Measurements from ENCODE around the gene MVP.
"Not testable (repeated sequence)": the region's sequence is repeated elsewhere in the genome, so short reads cannot be mapped to it uniquely, and the experiment has no call there.

MVP gene

DNA sequence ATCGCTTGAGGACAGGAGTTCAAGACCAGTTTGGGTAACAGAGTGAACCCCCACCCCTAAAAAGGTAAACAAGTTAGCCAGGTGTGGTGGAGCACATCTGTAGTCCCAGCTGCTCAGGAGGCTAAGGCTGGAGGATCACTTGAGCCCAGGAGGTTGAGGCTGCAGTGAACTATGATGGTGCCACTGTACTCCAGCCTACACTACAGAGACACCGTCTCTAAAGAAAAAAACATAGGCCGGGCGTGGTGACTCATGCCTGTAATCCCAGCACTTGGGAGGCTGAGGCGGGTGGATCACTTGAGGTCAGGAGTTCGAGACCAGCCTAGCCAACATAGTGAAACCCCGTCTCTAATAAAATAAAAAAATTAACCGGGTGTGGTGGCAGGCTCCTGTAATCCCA lies 48.8 kb downstream of the MVP start:
- not testable (repeated sequence) for FAIRE-seq

DNA sequence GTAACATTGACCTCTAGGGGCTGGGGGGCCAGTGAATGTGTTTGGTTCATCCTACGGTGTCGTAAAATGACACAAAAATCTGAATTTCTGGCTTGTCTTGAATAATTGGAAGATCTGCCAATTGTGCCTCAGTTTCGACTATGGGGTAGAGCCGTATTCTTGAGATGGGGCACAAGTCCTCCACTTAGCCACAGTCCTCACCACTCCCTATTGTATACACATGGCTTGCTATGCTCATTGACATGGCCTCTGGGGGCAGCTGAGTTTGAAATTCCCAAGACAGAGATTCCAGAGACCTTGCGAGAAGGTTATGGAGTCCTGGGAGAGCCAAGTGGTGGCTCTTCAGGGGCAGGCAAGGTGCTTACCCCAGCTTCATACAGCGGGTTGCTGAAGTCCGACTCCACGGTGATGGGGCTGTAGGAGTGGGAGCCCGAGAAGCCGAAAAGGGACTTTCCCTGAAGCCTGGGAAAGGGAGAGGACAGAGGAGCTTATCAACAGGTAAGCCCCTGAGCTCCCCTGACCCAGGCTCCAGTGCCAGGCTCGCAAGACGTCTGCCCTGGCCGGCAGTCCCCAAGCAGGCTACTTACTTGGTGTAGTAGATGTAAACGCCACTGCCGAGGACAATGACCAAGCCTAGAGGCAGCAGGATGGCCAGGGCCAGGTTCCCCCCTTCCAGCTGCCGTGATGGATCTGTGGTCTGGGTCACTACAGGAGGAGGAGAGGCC lies 51.7 kb downstream of the MVP start:
- DNase-seq (ENCODE audit: low spot score) (no peak), FAIRE-seq (no peak)

More for the DNA sequence above, 48.8 kb downstream of the MVP start:
- not testable (repeated sequence) for DNase-seq (ENCODE audit: low spot score)

DNA sequence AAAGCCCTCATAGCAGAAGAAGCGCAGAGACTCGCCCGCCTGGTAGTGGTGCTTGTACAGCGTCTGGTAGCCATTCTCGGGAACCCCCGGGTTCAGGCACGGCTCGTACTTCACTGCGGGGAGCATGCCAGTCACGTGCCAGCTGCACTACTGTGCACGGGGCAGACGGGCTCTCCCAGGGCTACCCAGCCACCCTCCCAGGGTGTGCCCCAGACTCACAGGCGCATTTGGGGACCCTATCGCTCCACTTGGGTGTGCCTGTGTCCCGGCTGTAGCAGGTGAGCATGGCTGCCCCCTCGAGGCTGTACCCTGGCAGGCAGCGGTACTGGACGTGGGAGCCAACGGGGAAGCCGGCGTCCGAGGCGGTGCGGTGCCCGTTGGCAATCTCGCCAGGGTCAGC lies 53.1 kb downstream of the MVP start:
- FAIRE-seq (no peak), DNase-seq (ENCODE audit: low spot score) (no peak)

DNA sequence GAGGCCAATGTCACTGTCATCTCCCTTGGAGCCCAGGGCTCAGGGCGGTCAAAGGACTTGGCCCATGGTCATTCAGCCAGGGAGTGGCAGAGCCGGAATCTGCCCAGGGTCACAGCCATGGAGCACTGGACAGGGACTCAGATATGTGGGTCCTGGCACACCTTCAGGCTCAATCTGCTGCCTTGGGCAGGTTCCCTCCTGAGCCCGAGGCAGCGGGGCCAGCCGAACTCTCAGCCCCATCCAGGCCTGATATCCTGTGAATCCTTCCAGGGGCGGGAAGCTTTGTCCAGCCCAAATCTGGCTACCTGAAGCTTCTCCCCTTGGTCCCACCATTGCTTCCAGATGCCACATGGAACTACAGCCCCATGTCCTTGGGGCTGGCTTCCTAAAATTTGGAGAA lies 54.9 kb downstream of the MVP start:
- DNase-seq (ENCODE audit: low spot score) (no peak), FAIRE-seq (no peak)

DNA sequence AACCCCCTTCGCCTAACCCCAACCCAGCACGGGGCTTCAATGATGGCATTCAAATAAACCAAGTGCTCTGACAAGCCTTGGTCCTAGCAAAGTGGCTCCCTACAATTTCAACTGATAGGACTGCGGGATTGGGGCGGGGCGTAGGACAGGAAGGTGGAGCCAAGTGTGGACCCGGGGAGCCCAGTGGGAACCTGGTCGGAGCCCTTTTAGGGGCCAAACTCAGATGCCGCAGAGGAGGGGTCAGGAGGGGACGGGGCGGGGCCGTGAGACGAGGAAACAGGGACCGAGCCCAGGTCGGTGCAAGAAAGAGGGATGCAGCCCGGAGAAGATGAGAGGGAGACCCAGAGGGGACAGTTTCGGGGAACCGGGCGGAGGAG lies 55.9 kb downstream of the MVP start:
- DNase-seq (ENCODE audit: low spot score) = no peak
- no peak for FAIRE-seq

DNA sequence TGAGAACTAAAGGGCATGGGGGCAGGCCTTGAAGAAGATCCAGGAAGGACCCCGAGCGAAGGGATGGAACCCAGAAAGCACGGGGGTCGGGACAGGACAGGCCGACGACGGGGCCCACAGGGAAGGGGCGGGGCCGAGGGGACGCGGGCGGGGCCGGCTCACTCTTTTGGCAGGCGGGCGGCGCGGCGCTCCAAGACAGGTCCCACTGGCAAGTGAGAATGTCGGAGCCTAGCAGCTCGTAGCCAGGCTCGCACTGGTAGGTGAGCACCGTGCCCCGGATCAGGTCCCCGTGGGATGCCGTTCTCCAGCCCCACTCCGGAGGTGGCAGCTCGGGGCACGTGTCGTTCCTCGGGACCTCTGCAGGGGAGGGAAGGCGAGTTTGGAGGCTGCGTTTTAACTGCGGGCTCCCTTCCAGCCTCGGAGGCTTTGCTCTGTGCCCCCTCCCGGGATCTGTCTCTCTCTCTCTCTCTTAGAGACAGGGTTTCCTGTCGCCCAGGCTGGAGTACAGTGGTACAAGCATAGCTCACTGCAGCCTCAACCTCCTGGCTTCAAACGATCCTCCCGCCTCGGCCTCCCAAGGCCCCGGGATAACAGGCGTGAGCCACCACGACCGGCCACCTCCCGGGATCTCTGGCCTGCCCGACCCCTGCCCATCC lies 56.5 kb downstream of the MVP start:
- FAIRE-seq (no peak), DNase-seq (ENCODE audit: low spot score) (no peak)

DNA sequence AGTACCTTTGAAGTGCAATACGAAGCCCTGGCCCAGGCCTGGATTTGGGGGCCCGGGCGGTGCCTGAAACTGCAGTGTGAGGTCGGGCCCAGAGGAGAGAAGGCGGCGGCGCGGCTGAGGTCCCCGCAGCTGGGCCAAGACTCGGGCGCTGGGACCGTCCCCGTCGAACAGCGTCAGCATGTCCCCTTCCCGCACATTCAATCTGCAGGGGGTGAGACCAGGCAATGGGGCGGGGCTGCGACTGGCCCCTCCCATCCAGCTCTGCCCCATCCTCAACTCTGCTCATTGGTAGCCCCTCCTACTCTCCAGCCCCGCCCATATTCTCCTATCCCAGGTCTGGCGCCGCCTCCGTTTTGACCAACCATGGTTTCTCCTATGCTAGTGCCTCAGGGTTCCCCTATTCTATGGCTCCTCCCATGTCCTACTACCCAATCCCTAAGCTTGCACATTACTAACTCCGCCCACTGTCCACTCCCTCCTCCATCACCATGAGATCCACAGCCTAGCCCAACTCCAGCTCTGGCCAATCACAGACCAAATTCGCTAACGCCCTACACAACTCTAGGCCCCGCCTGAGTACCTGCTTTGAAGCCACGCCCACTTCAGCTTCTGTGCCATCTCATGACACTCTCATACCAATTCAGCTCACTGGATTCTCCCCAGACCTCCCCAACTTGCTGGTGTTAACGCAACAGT lies 57.2 kb downstream of the MVP start:
- no peak for FAIRE-seq
- DNase-seq (ENCODE audit: low spot score) = no peak

DNA sequence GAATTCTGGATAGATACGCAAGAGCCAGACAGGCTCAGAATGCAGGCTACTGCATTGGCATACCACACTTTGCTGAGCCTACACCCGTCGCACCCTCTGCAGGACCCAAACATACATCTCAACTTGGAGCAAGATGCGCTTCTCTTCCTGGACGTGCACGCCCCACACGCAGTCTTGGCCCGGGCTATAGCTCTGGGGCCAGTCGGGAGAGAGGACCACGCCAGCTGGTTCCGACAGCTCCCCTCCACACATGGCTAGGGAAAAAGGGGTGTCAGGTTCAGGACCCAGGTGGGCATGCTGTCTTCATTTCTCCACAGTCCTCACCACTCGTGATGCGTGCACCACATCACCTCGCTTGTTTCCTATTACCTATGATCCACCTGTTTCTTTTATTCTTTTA lies 57.9 kb downstream of the MVP start:
- FAIRE-seq (no peak), DNase-seq (ENCODE audit: low spot score) (no peak)

DNA sequence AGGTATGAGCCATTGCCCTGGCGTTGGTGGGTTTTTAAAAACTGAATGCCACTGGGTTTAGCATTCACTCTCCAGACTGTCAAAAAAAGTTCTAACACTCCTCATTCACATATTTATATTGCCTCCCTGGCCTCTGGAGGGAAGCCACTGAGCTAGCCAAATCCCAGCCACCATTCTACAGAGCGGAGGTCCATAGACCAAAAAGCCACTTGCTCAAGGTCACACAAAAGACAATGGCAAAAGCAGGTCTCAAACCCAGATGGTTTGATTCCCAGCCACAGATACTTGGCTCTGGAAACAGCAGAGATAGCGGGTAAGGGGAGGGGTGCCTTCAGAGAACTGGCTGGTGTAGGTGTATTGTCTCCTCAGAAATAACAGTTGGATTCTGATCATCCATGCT lies 60.8 kb downstream of the MVP start:
- FAIRE-seq = no peak
- no peak for DNase-seq (ENCODE audit: low spot score)

DNA sequence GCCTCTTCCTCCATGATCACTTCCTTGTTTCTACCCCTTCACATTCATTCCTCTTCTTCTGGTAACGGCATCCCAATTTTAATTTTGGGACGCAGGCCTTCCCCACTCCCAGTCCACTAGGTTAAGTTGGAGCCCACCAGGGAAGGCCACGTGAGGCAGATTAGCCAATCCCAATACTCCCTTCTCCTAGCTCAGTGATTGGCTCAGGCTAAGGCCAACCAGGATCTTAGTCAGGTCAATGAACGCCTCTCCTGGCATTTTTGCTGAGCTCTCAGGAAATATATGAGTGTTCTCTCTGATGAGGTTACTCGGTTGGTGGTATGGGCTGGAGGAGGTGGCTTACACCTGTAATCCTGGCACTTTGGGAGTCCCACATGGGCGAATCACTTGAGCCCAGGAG lies 63.7 kb downstream of the MVP start:
- DNase-seq (ENCODE audit: low spot score) = no peak
- FAIRE-seq = no peak

DNA sequence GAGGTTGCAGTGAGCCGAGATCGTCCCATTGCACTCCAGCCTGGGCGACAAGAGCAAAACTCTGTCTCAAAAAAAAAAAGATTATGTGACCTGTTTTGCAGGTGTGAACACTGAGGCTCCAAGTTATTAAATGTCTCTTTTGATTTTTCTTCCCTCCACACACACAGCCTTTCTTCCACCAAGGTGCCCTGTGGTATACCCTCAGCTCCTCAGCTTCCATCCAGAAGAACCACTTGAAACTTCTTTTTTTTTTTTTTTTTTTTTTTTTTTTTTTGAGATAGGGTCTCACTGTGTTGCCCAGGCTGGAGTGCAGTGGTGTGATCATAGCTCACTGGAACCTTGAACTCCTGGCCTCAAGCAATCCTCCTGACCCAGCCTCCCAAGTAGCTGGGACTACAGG lies 69.1 kb downstream of the MVP start:
- not testable (repeated sequence) for DNase-seq (ENCODE audit: low spot score); FAIRE-seq

DNA sequence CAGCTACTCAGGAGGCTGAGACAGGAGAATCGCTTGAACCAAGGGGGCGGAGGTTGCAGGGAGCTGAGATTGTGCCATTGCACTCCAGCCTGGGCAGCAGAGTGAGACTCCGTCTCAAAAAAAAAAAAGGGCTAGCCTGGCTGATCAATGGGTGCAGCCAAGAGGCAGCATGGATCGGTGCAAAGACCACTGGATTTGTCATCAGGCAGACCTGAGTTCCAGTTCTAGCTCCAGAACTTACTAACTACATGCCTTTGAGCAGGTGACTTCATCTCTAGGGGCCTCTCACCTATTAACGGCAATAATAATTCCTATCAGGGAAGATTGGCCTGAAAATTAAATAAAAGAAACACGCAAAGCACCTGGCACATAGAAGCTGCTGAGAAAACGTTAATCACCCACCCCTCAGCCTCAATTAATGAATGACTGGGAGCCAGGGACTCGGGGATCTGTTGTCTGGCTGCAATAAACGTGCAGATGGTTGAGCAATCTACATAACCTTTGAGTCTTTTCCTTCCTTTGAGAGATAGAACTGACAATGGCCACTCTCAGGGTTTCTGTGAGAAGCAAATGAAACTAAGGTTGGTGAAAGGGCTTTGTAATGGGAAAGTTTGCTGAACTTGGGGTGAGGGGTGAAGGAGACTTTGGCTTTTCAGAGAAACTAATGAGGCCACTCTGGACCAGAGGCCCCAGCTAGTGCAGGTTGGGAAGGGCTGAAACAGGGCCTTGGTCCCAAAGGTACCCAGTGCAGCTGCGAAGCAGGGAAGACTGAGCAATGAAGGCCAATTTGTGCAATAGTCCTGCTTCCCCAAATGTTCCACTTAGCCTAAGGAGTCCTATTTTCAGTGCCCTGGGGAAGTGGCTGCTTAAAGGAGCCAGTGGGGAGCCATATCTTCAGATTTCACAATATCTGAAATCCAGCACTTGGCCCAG lies 71.5 kb downstream of the MVP start:
- DNase-seq (ENCODE audit: low spot score) = no peak
- no peak for FAIRE-seq

DNA sequence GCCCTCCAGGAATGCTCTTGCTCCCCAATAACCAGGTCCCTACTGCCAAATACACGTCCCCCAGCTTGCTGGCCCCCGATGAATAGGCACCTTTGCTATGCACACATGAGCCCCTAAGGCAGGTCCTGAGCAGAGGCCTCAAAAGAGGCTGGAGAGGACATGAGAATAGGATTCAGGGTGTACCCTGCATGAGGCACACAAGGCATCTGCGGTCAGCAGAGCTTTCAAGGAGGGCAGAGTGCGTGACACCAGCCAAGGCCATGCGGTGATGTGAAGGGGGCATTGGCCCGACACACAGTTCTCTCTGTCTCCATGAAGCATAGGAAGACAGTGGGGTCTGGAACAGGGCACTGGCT lies 72.2 kb downstream of the MVP start:
- DNase-seq (ENCODE audit: low spot score) = no peak
- FAIRE-seq = no peak

DNA sequence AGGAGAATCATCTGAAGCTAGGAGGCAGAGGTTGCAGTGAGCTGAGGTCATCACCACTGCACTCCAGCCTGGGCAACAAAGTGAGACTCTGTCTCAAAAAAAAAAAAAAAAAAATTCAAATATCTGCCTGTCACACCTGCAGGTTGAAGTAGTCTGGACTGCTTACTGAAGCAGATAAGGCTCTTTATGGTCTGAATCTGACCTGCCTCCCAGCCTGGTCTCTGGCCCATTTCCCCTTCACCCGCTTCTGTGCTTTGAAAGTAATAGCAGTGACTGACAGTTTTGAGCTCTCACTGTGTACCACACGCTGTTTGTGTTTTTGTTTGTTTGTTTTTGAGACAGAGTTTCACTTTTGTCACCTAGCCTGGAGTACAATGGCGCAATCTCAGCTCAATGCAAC lies 73.3 kb downstream of the MVP start:
- FAIRE-seq = no peak
- DNase-seq (ENCODE audit: low spot score) = no peak

DNA sequence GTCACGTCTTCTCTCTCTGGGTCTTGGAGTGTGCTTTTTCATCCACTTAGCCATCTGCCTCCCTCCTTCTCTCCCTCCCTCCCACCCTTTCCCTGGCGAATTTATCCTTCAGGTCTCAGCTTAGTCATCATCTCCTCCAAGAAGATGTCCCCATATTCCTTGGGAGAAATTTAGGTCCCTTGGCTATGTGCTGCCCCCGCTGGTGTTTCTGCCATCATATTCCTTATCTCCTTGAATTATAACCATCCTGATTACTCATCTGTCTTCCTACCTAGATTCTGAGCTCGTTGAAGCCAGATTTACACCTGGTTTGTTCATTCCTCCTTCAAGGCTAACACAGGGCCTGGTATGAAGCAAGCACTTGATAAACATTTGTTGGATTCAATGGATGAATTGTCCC lies 74.1 kb downstream of the MVP start:
- no peak for FAIRE-seq
- no peak for DNase-seq (ENCODE audit: low spot score)

DNA sequence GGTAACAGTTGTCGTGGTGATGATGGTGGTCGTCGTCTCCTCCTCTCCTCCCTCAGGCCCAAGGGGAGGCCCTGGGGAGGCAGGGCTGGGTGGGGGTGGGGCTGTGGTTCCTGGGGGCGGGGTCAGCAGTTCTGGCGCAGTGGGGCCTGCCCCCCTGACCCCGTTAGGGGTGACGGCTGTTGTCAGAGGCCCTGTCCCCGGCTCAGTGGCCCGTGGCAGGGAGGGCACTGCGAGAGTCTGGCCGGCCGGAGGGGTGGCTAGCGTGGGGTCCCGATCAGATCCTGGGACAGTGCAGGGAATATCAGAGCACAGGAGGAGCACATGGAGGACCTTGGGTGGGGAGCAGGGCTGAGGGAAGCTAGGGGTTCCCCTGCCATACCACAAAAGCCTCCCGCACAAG lies 76.6 kb downstream of the MVP start:
- FAIRE-seq (no peak), DNase-seq (ENCODE audit: low spot score) (no peak)

DNA sequence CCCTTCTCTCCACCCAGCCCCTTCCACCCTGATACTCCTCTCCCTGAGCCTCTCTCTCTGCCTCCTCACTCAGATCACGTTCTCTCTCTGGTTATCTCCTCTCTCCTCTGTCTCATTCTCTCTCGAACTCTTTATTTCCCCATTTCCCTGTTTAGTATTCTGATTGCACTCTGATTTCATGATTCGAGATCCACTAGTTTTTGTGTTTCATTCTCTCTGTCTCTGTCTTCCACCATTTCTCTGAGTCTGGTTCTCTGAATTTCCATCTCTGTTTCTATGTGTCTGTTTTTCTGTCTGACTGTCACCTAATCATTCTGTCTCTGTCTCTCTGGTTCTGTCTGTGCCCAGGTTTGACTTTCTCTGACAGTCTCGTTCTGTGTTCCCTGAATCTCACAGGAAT lies 77.1 kb downstream of the MVP start:
- no peak for FAIRE-seq
- DNase-seq (ENCODE audit: low spot score) = no peak
